Ishikawa (cell line): ENCODE data around the gene NDUFB5.

Source experiments
- CEBPB ChIP-seq: IDR thresholded peaks from 2 replicates; pipeline ENCODE4 v1.6.1; 2012
- CREB1 ChIP-seq: IDR thresholded peaks from 2 replicates; pipeline ENCODE4 v1.6.1; 2012; ENCODE audit warnings: low read depth
- EGR1 ChIP-seq: IDR thresholded peaks from 2 replicates; pipeline ENCODE4 v1.6.1; 2012
- EP300 ChIP-seq: IDR thresholded peaks from 2 replicates; pipeline ENCODE4 v1.6.1; 2012; ENCODE audit warnings: borderline replicate concordance
- FOXM1 ChIP-seq: IDR thresholded peaks from 2 replicates; pipeline ENCODE4 v1.6.1; 2012; ENCODE audit warnings: low read depth, borderline replicate concordance
- NFIC ChIP-seq: IDR thresholded peaks from 2 replicates; pipeline ENCODE4 v1.6.1; 2012
- RAD21 ChIP-seq: IDR thresholded peaks from 2 replicates; pipeline ENCODE4 v1.6.1; 2012; ENCODE audit warnings: low read depth
- REST ChIP-seq: IDR thresholded peaks from 2 replicates; pipeline ENCODE4 v1.6.1; 2012; ENCODE audit warnings: low read depth, mild to moderate bottlenecking
- TAF1 ChIP-seq: IDR thresholded peaks from 2 replicates; pipeline ENCODE4 v1.6.1; 2012; ENCODE audit warnings: low read depth, mild to moderate bottlenecking
- TCF12 ChIP-seq: IDR thresholded peaks from 2 replicates; pipeline ENCODE4 v1.6.1; 2012; ENCODE audit warnings: low read depth
- TEAD4 ChIP-seq: IDR thresholded peaks from 2 replicates; pipeline ENCODE4 v1.6.1; 2012
- USF1 ChIP-seq: IDR thresholded peaks from 2 replicates; pipeline ENCODE4 v1.6.1; 2012
- YY1 ChIP-seq: IDR thresholded peaks from 2 replicates; pipeline ENCODE4 v1.6.1; 2012; ENCODE audit warnings: low read depth
- ZBTB7A ChIP-seq: IDR thresholded peaks from 2 replicates; pipeline ENCODE4 v1.6.1; 2012; ENCODE audit warnings: low read depth
- TF ChIP-seq, protein P1 (sequence below): IDR thresholded peaks from 2 replicates; pipeline ENCODE4 v1.6.1; 2012

NDUFB5 gene

DNA sequence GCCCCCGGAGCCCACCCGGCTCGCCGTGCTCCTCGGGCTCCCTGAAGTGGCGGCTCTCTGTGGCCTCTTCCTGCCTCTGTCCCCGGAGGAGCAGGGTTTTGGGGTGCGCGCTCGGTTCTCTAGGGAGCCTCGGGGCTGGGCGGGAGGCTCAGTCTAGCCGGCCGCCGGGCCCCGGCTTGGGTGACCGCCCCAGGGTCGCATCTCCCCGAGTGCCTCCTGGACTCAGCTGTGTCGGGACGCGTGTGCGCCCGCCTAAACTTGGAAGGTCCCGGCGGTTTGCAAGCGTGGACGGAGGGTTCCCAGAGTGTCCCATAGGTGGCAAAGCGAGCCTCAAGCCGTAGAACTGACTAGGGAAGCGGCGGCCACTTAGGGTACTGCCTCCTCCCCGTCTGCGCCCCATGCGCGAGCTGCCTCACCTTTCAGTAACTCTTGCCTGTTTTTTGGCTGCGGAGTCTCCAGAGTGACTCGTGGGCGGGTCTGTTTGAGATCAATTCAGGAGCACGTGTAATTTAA, 41.3 kb upstream of the NDUFB5 start:
- TF ChIP-seq TEAD4: no peak
- peak; percentile 69; the same call in 1 of the 2 replicates for TF ChIP-seq ZBTB7A
- TF ChIP-seq, protein P1, sequence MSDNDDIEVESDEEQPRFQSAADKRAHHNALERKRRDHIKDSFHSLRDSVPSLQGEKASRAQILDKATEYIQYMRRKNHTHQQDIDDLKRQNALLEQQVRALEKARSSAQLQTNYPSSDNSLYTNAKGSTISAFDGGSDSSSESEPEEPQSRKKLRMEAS: peak; percentile 62; the same call in 1 of the 2 replicates

GRCh38 chr3:179565496-179565895, 39.1 kb upstream of the NDUFB5 start:
- TF ChIP-seq TCF12: no peak
- TF ChIP-seq YY1: no peak
- TF ChIP-seq RAD21: no peak

GRCh38 chr3:179580992-179581391, 23.6 kb upstream of the NDUFB5 start:
- TF ChIP-seq, protein P1: no peak
- TF ChIP-seq TCF12 (no peak), ZBTB7A (no peak), USF1 (no peak)

DNA sequence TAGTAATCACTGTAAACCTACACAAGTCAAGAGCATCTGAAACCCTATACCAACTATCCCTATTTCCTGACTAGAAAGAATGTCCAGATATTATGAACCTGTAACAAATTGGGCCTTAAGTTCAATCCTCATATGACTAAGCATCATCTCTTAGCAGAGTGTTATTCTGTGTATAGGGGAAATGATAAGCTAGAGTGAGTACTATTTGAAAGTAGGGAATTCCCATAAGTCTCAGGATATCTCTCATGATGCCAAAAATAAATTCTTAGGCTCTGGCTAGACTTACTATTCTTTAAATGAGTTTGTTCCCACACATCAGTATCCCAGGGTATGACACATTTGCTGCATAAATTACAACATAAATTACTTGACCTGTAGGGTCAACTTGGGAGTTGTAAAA, 15.5 kb upstream of the NDUFB5 start:
- TF ChIP-seq CREB1: no peak
- TF ChIP-seq, protein P1: no peak
- no peak for TF ChIP-seq RAD21
- no peak for TF ChIP-seq CEBPB
- TF ChIP-seq TAF1: no peak
- TF ChIP-seq EGR1: no peak
- TF ChIP-seq ZBTB7A: no peak
- no peak for TF ChIP-seq YY1
- no peak for TF ChIP-seq FOXM1
- no peak for TF ChIP-seq TCF12

GRCh38 chr3:179590669-179591068, 13.9 kb upstream of the NDUFB5 start:
- TF ChIP-seq EGR1: no peak
- TF ChIP-seq, protein P1: no peak
- TF ChIP-seq ZBTB7A: no peak
- TF ChIP-seq CREB1: no peak
- TF ChIP-seq NFIC: no peak
- no peak for TF ChIP-seq YY1
- no peak for TF ChIP-seq EP300
- TF ChIP-seq TAF1: no peak

DNA sequence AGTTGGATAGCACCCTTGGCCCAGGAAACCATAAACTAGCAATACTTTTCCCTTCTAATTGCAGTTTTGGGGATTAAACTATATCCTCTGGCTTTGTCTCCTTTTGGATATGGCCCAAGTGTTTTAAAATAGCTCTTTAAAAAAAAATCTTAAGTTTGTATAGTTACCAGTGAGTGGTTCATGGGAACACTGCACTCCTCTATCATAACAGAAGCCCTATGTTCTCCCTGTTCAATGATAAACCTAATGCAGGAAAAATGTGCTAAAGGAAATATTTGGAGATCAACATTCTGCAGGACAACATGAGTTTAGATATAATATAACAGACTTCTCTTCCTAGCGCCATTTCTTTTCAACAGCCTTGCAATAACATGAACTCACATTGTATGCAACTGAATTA, 13.3 kb upstream of the NDUFB5 start:
- TF ChIP-seq EP300 (no peak), TCF12 (no peak), TAF1 (no peak), CREB1 (no peak), CEBPB (no peak), REST (no peak), EGR1 (no peak), RAD21 (no peak)
- TF ChIP-seq, protein P1: no peak

DNA sequence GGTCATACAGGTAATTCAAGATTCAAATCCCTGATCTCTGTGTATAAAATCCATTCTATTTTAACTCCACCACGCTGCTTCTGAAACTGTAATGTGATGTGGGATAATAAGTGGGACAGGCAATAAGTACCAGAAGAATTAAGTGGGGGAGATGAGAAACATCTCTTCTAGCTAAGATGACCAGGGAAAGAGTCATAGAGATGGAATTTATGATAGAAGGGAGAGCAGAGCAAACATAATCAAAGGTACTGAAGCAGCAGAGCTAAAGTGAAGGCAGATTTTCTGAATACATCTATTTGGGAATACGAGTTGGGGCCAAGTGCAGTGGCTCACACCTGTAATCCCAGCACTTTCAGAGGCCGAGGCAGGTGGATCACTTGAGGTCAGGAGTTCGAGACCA, 5.1 kb upstream of the NDUFB5 start:
- TF ChIP-seq, protein P1: no peak
- no peak for TF ChIP-seq YY1

DNA sequence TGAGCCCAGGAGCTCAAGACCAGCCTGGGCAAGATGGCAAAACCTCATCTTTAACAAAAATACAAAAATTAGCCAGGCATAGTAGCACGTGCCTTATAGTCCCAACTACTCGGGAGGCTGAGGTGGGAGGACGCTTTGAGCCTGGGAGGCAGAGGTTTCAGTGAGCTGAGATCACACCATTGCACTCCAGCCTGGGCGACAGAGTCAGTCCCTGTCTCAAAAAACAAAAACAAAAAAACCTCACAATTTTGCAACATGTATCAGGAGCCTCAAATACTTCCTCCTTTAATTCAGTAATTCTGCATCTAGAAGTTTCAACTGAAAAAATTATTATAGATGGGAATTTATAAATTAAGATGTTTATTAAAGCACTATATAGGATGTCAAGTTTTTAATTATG, 1.3 kb upstream of the NDUFB5 start:
- TF ChIP-seq TCF12 (no peak), EP300 (no peak), CEBPB (no peak), USF1 (no peak), TEAD4 (no peak), CREB1 (no peak), EGR1 (no peak), FOXM1 (no peak), REST (no peak), YY1 (no peak), RAD21 (no peak), TAF1 (no peak), ZBTB7A (no peak)
- TF ChIP-seq, protein P1: no peak
